Peyer's patch (tissue), 4 donors: ENCODE measurements around the gene MYO5C.

Experiments used
- POLR2A ChIP-seq, 2 donors: fragments of 450-650 bp; IDR thresholded peaks; one replicate each; pipeline ENCODE4 v1.5.1; 2017; ENCODE audit warnings: antibody characterized with exemption in 2 of 2, mild to moderate bottlenecking in 2 of 2, moderate library complexity in 2 of 2
- TF ChIP-seq, protein P1 (sequence below), 6 experiments: fragments of 450-650 bp in 4 of 6; fragments of 200-600 bp in 2 of 6; sonication (generic) in 1 of 6; IDR thresholded peaks; one replicate each; pipeline ENCODE4 v1.5.1; 2017 to 2019; ENCODE audit warnings: antibody characterized with exemption in 6 of 6, mild to moderate bottlenecking in 3 of 6, moderate library complexity in 1 of 6

DNA sequence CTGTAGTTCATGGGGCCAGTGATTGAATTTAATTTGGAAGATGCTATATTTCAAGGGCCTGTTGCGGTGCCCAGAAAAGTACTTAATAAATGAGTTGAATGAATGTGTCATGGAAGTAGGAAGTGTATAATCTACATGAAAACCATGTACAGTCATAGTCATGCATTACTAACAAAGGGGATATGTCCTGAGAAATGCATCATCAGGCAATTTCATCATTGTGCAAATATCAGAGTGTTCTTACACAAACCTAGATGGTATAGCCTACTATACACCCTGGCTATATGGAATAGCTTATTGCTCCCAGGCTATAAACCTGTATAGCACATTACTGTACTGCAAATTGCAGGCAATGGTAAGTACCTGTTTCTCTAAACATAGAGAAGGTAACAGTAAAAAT lies 10.7 kb upstream of the MYO5C start:
- TF ChIP-seq, protein P1, sequence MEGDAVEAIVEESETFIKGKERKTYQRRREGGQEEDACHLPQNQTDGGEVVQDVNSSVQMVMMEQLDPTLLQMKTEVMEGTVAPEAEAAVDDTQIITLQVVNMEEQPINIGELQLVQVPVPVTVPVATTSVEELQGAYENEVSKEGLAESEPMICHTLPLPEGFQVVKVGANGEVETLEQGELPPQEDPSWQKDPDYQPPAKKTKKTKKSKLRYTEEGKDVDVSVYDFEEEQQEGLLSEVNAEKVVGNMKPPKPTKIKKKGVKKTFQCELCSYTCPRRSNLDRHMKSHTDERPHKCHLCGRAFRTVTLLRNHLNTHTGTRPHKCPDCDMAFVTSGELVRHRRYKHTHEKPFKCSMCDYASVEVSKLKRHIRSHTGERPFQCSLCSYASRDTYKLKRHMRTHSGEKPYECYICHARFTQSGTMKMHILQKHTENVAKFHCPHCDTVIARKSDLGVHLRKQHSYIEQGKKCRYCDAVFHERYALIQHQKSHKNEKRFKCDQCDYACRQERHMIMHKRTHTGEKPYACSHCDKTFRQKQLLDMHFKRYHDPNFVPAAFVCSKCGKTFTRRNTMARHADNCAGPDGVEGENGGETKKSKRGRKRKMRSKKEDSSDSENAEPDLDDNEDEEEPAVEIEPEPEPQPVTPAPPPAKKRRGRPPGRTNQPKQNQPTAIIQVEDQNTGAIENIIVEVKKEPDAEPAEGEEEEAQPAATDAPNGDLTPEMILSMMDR (IDR thresholded peaks at IDR 0.05): no peak
- TF ChIP-seq POLR2A (IDR thresholded peaks at IDR 0.05): no peak
